Upper lobe of right lung (tissue), 1 donor: ENCODE measurements around the gene DTNB. TPM values are rescaled to one million over a fixed set of nuclear protein-coding genes. Genes with fewer than 3 reads are reported as not detected.

Experiments
- ATAC-seq: fragments of 200-7000 bp; cut with Tn5 transposase; one replicate; pipeline ENCODE4 v1.9.1; 2020; ENCODE audit warnings: mild to moderate bottlenecking, moderate library complexity
- DNase-seq: peaks from one replicate; pipeline ENCODE4 v3.0.0-alpha.2; 2020
- H3K27ac ChIP-seq: fragments of 200-600 bp; one replicate; pipeline ENCODE4 v1.8.0; 2022
- H3K27me3 ChIP-seq: fragments of 200-600 bp; one replicate; pipeline ENCODE4 v1.8.0; 2022; ENCODE audit warnings: mild to moderate bottlenecking
- H3K36me3 ChIP-seq: fragments of 200-600 bp; one replicate; pipeline ENCODE4 v1.8.0; 2022
- H3K4me1 ChIP-seq: fragments of 200-600 bp; one replicate; pipeline ENCODE4 v1.8.0; 2022
- H3K4me3 ChIP-seq: fragments of 200-600 bp; one replicate; pipeline ENCODE4 v1.8.0; 2022; ENCODE audit warnings: mild to moderate bottlenecking
- H3K9me3 ChIP-seq: fragments of 200-600 bp; one replicate; pipeline ENCODE4 v1.8.0; 2022
- CTCF ChIP-seq: fragments of 200-600 bp; IDR thresholded peaks from one replicate; pipeline ENCODE4 v1.8.0; 2022; ENCODE audit warnings: antibody characterized with exemption
- intact Hi-C: fragments of 100-400 bp; cut with DNase I; formaldehyde crosslinking; loops from one replicate; pipeline ENCODE4 v1.11.0; 2022
- total RNA-seq: library from RNA; stranded (reverse); fragmentation: NEBNext Ultra II Directional; extraction: Animal tissue kit (Norgen Biotek cat#: 25700); gene quantifications from one replicate; pipeline ENCODE4 v1.2.1, GENCODE V29; 2021
- donor health status: DM: no; HTN: yes; CAD: no; lungs with severe emphysema.

The DTNB gene
- total RNA-seq, 1 donor from 2014 or later, result 18.1 TPM

DNA sequence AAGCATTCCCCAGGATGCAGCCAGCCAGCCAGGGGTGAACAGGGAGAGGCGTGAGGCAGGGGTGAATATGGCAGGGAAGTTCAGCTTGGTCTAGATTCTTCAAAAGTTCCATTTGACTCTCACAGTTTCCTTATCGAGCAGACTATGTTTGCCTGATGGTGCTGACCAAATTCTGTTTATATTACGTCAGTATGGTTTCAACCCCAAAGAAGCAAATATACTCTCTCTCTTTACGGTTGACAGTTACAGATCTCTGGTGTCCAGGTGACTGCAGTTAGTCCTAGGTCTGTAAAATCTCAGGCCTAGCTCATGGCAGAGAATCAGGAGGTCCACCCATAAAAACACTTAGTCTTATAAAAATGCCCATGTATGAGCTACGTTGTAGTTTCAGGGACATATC, 293.4 kb downstream of the DTNB start:
- TF ChIP-seq CTCF, result no peak
- Histone ChIP-seq H3K27ac (no peak overlapping the region), H3K27me3 (no peaks in the 10 kb centered on the region), H3K4me1 (peaks cover 15% of the 10 kb centered on the region), H3K9me3 (no peaks in the 10 kb centered on the region), H3K4me3 (no peak overlapping the region), H3K36me3 (no peaks in the 10 kb centered on the region)
- ATAC-seq (no peak), DNase-seq (peak; percentile 5)
- intact Hi-C loops, result no loop called here

GRCh38 chr2:25379535-25379934, 293.8 kb downstream of the DTNB start:
- DNase-seq (peak; percentile 40), ATAC-seq (no peak)
- no peaks in the 10 kb centered on the region for H3K36me3 ChIP-seq
- TF ChIP-seq CTCF, result no peak
- no peaks in the 10 kb centered on the region for H3K27me3 ChIP-seq
- no peaks in the 10 kb centered on the region for H3K9me3 ChIP-seq
- no peak overlapping the region for H3K27ac ChIP-seq
- peaks cover 15% of the 10 kb centered on the region for H3K4me1 ChIP-seq
- H3K4me3 ChIP-seq, result no peak overlapping the region
- intact Hi-C loops, result no loop called here

DNA sequence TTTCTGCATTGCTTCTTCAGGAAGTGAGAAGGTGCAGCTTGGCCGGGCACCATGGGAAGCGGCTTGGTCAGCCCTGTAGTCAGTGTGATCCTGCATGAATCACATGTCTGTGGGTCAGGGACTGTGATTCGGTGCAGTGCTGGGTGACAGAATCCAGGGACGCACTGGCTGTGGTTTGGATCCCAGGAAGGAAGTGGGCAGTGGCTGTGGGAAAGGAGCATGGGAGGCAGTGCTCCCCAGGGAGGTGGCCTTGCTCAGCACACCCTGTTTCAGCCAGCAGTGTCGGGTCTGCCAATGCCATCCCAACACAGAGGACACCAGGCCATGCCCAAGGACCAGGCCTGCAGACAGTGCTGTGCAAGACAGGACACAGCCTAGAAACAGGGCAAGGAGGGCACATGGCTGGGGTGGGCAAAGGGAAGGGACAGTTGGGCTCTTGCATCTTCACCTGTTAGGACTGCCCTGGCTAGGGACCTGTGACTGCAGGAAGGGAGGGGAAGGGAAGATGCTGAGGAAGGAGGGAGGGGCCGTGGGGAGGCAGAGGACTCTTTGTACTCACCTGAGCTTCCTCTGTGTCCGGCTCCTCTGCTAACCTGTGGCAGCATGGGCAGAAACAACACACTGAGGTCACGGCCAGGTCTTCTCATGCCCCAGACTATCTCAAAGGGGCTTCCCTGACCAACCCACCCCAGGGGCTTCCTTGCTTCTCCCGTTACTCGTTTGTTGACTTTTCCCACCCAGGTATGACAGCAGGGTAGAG, 294.5 kb downstream of the DTNB start:
- Histone ChIP-seq H3K36me3 (no peaks in the 10 kb centered on the region), H3K9me3 (no peaks in the 10 kb centered on the region), H3K27me3 (no peaks in the 10 kb centered on the region), H3K4me3 (no peak overlapping the region), H3K4me1 (peaks cover 15% of the 10 kb centered on the region), H3K27ac (no peak overlapping the region)
- no peak for TF ChIP-seq CTCF
- ATAC-seq, result no peak
- DNase-seq, result peak; percentile 53
- intact Hi-C loops, result no loop called here

DNA sequence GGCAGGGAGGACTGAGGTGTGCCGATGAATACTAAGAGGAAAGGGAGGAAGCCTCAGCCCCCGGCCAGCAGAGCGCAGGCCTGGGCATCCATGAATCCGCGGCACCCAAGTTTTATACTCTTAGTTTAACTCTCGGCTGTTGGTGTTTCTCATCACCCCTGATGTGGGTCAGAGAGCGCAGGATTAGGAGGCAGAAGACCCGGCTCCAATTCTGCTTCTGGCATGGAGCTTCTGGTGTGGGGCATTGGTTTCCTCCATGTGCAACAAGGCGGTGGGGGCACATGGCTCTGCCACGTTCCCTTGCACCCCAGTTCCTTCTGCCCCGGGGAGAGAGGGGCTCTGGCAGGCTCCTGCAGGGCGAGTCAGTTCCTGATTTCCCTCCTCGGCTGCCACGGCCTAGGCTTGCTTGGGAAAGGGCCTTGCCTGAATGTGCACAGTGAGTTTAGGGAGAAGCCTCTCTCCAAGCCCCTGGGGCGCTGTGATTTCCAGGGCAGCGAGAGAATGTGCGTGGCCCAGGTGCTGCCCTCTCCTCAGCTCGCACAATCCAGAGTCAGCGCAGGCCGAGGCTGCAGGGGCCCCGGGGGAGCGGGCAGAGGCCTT, 295.5 kb downstream of the DTNB start:
- no peak for ATAC-seq
- DNase-seq, result peak; percentile 53
- H3K36me3 ChIP-seq, result no peaks in the 10 kb centered on the region

More for the DNA sequence above, 295.5 kb downstream of the DTNB start:
- intact Hi-C loops, result no loop called here
- H3K4me3 ChIP-seq, result no peak overlapping the region
- no peaks in the 10 kb centered on the region for H3K27me3 ChIP-seq
- no peaks in the 10 kb centered on the region for H3K9me3 ChIP-seq
- H3K27ac ChIP-seq, result no peak overlapping the region
- no peak for TF ChIP-seq CTCF
- peaks cover 15% of the 10 kb centered on the region for H3K4me1 ChIP-seq
